Natural killer cell (primary cell): ENCODE measurements around the gene OSTF1. TPM values are rescaled to one million over a fixed set of nuclear protein-coding genes. Genes with fewer than 3 reads are reported as not detected.

ENCODE experiments used
- ATAC-seq, 3 donors: fragments of 150-1000 bp in 2 of 3; fragments of 200-7000 bp in 1 of 3; cut with Tn5 transposase; 1 replicate in 1 of 3; 2 replicates in 2 of 3; pipeline ENCODE4 v1.10.0; 2021; ENCODE audit warnings: mild to moderate bottlenecking in 2 of 3, moderate library complexity in 2 of 3
- DNase-seq, 2 donors: peaks; one replicate each; pipeline versions ENCODE4 v3.0.0 to v3.0.0-alpha.2; 2013 to 2021; ENCODE audit warnings: mixed read lengths in 1 of 2
- H3K27ac ChIP-seq: one replicate; pipeline ENCODE4 v1.5.1; 2013; ENCODE audit warnings: mild to moderate bottlenecking, low read length
- H3K27me3 ChIP-seq: one replicate; pipeline ENCODE4 v1.6.1; 2013; ENCODE audit warnings: low read length; ENCODE audit not compliant: control insufficient read depth, insufficient read depth
- H3K36me3 ChIP-seq: one replicate; pipeline ENCODE4 v1.6.1; 2013; ENCODE audit warnings: low read length; ENCODE audit not compliant: control insufficient read depth, insufficient read depth
- H3K4me1 ChIP-seq: one replicate; pipeline ENCODE4 v1.6.1; 2013; ENCODE audit warnings: low read length; ENCODE audit not compliant: control insufficient read depth, insufficient read depth
- H3K4me3 ChIP-seq: one replicate; pipeline ENCODE4 v1.5.1; 2013; ENCODE audit warnings: low read length
- H3K9me3 ChIP-seq: one replicate; pipeline ENCODE4 v1.6.1; 2013; ENCODE audit warnings: low read length; ENCODE audit not compliant: control insufficient read depth, insufficient read depth
- H3K27ac Mint-ChIP-seq, 2 donors: one replicate each; pipeline ENCODE4 v1.8.0; 2022; ENCODE audit warnings: mild to moderate bottlenecking in 2 of 2, mixed read lengths in 2 of 2, moderate library complexity in 1 of 2
- H3K27me3 Mint-ChIP-seq, 2 donors: one replicate each; pipeline ENCODE4 v1.8.0; 2022; ENCODE audit warnings: low read depth in 2 of 2, mixed read lengths in 2 of 2
- H3K36me3 Mint-ChIP-seq: one replicate; pipeline ENCODE4 v1.8.0; 2022; ENCODE audit warnings: mixed read lengths
- H3K4me1 Mint-ChIP-seq, 2 donors: one replicate each; pipeline ENCODE4 v1.8.0; 2022; ENCODE audit warnings: mixed read lengths in 2 of 2
- H3K4me3 Mint-ChIP-seq: one replicate; pipeline ENCODE4 v1.8.0; 2022; ENCODE audit warnings: mild to moderate bottlenecking, moderate library complexity, mixed read lengths
- H3K9me3 Mint-ChIP-seq, 2 donors: one replicate each; pipeline ENCODE4 v1.8.0; 2022; ENCODE audit warnings: mixed read lengths in 2 of 2
- CTCF ChIP-seq: fragments of 200-600 bp; IDR thresholded peaks from one replicate; pipeline ENCODE4 v1.8.0; 2022; ENCODE audit warnings: antibody characterized with exemption
- WGBS: methylation state at CpG from one replicate; pipeline ENCODE4 v1.1.7; 2013; ENCODE audit warnings: missing lambda C conversion rate; ENCODE audit not compliant: insufficient coverage; 5-methylcytosine and 5-hydroxymethylcytosine counted together
- intact Hi-C: fragments of 100-400 bp; cut with micrococcal nuclease; formaldehyde crosslinking; loops from one replicate; pipeline ENCODE4 v1.14.2; 2022
- total RNA-seq, 4 donors: library from RNA; stranded (reverse); fragments of 120-200 nt in 1 of 4; gene quantifications; one replicate each; pipeline versions ENCODE4 v1.2.3 to v1.2.4, GENCODE V29; 2013 to 2022

The OSTF1 gene
- total RNA-seq, 3 donors from 2014 or later (not counting 1 experiment from before 2014, with no cell fraction given): 140 to 187 (median 177) TPM

- Mint-ChIP-seq H3K9me3 (no peaks in the 10 kb centered on the region), H3K27ac (peak overlapping the region; percentile 50 to 76), H3K4me1 (peaks cover 30 to 34% of the 10 kb centered on the region in 2 donors), H3K27me3 (no peaks in the 10 kb centered on the region), H3K4me3 (no peak overlapping the region), H3K36me3 (peaks cover 8% of the 10 kb centered on the region)
- WGBS: 61% methylated on average over 3 of the region's 3 CpGs
- intact Hi-C loops: no loop called here
- Histone ChIP-seq H3K4me1 (no peaks in the 10 kb centered on the region), H3K27me3 (no peaks in the 10 kb centered on the region), H3K9me3 (no peaks in the 10 kb centered on the region), H3K4me3 (no peak overlapping the region), H3K27ac (no peak overlapping the region), H3K36me3 (peaks cover 3% of the 10 kb centered on the region)
- no peak for DNase-seq
- TF ChIP-seq CTCF: no peak
- ATAC-seq: peak in 1 of 3 donors; percentile 56
Measured at GRCh38 chr9:75184471-75184870, 96.2 kb downstream of the OSTF1 start.

- H3K36me3 ChIP-seq: peaks cover 3% of the 10 kb centered on the region
- H3K27me3 ChIP-seq: no peaks in the 10 kb centered on the region
- H3K9me3 ChIP-seq: no peaks in the 10 kb centered on the region
- peaks cover 8% of the 10 kb centered on the region for H3K36me3 Mint-ChIP-seq
- TF ChIP-seq CTCF: peak; percentile 64
- intact Hi-C loops: loop anchor here (2.0 to 5.0 kb wide), 2 partner anchors 33 to 53 kb away; no protein-coding TSS in a partner anchor
- peak; percentile 65 to 80 (median 70) for ATAC-seq
- no peaks in the 10 kb centered on the region for H3K4me1 ChIP-seq
- H3K4me3 Mint-ChIP-seq: no peak overlapping the region
- DNase-seq: peak; percentile 25 to 67
- H3K27ac Mint-ChIP-seq: peak overlapping the region; percentile 50 to 75
- no peak overlapping the region for H3K27ac ChIP-seq
- no peaks in the 10 kb centered on the region for H3K27me3 Mint-ChIP-seq
- H3K4me1 Mint-ChIP-seq: peaks cover 32 to 36% of the 10 kb centered on the region in 2 donors
- no peaks in the 10 kb centered on the region for H3K9me3 Mint-ChIP-seq
- H3K4me3 ChIP-seq: no peak overlapping the region
- WGBS: 90% methylated on average over 1 of the region's 4 CpGs
Measured at GRCh38 chr9:75185585-75186170, 97.4 kb downstream of the OSTF1 start.

GRCh38 chr9:75186767-75187380 is 98.6 kb downstream of the OSTF1 start:
- H3K4me1 Mint-ChIP-seq: peaks cover 32 to 36% of the 10 kb centered on the region in 2 donors
- no CpG with 5 or more reads among the region's 4 CpGs for WGBS
- peak in 2 of 3 donors; percentile 56 to 58 for ATAC-seq
- H3K36me3 Mint-ChIP-seq: peaks cover 8% of the 10 kb centered on the region
- Histone ChIP-seq H3K27ac (no peak overlapping the region), H3K9me3 (no peaks in the 10 kb centered on the region), H3K4me3 (no peak overlapping the region), H3K36me3 (peaks cover 3% of the 10 kb centered on the region), H3K4me1 (no peaks in the 10 kb centered on the region), H3K27me3 (no peaks in the 10 kb centered on the region)
- H3K27ac Mint-ChIP-seq: peak overlapping the region in 1 of 2 donors; percentile 80
- intact Hi-C loops: loop anchor here (2.0 to 5.0 kb wide), 2 partner anchors 35 to 52 kb away; no protein-coding TSS in a partner anchor
- DNase-seq: peak in 1 of 2 donors; percentile 53
- TF ChIP-seq CTCF: peak; percentile 98
- no peaks in the 10 kb centered on the region for H3K9me3 Mint-ChIP-seq
- H3K4me3 Mint-ChIP-seq: no peak overlapping the region
- H3K27me3 Mint-ChIP-seq: no peaks in the 10 kb centered on the region
